GM19193 (cell line): ENCODE results near the gene CCDC197.

Experiments
- POLR2A ChIP-seq: IDR thresholded peaks from 4 replicates; pipeline ENCODE4 v1.6.1; 2011; ENCODE audit not compliant: insufficient read depth, insufficient read length; ENCODE audit errors: extremely low read depth

Gene CCDC197

GRCh38 chr14:93969082-93969828, 27.8 kb upstream of the CCDC197 start:
- peak; percentile 35 for TF ChIP-seq POLR2A

DNA sequence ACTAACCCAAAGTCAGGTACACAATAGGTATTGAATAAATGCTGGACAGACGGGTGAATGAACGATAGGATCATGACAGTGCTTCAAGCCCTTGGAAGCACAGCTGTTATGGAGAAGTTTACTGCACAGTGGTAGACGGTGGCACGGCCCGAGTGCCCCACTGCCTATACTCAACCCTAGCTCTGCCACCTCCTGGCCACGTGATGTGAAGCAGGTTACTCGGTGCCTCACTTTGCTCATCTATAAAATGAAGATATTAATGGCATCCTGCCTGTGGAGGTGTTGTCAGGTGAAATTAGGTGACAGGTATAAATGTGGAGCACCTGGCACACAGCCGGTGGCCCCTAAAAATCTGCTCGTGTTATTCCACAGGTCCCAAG, 26.5 kb upstream of the CCDC197 start:
- TF ChIP-seq POLR2A = no peak

DNA sequence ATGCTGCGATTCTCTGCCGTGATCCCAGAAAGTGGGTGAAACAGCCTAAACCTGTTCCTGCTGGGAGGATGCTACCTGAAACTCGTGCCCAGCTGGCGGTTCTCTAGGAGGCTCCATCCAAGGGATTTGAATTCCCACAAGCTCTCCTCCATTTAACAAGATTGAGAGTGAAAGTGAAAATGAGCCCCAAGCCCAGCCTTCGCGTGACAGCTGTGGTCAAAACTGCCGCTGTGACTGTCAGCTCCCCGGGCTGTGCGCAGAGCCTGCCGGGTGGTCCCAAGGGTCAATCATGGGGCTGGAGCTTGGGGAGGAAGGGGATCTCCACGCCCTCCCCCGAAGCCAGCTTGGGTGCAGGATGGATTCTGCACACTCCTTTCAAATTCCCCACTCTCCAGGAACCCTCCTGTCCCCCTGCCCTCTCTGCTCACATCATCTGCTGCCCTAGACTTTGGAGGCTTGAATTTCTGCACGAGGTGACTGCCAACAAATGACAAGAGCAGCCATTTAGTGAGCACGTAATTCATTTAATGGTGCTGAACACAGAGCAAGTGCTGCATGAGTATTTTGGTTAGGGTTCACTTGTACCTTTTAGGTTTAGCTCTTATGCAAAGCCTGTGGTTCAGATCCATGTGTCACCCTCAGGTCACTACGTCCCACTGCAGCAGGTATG, 26.0 kb upstream of the CCDC197 start:
- peak; percentile 35 for TF ChIP-seq POLR2A

DNA sequence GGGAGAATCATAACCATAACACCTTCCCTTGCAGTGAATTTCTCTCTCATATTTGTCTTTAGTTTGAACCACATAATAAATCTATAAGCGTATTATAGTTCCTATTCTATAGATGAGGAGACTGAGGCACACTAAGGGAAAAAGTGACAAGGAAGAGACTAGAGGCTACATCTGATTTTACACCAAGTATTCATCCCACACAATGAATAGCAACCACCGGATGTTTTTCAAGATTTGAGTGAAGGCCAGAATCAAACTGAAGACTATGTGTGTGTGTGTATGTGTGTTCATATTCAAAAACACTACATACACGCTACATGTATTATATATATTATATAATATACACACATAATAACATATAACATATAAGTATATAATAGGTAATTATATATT, 25.5 kb upstream of the CCDC197 start:
- no peak for TF ChIP-seq POLR2A

- TF ChIP-seq POLR2A = no peak
Observed at GRCh38 chr14:93972618-93973205, 24.4 kb upstream of the CCDC197 start.

- TF ChIP-seq POLR2A = no peak
Observed at GRCh38 chr14:93973607-93974006, 23.5 kb upstream of the CCDC197 start.

DNA sequence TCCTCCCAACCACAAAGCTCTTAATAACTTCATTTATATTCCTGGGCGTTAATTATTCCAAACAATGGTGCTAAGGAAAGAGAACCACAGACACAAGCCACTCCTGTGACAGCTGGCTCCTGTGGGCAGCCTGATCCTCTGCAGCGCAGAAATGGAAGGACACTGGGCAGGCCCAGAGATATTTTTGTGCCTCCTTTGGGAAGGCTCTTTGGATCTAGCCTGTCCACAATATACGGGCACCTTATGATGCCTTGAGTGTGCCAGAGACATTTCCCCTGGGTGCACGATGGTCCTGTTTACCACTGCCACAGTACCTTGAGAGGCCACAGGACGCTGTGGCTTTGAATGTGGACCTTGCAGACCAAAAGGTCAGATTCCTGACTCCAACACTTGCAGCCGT, 22.8 kb upstream of the CCDC197 start:
- TF ChIP-seq POLR2A = no peak

DNA sequence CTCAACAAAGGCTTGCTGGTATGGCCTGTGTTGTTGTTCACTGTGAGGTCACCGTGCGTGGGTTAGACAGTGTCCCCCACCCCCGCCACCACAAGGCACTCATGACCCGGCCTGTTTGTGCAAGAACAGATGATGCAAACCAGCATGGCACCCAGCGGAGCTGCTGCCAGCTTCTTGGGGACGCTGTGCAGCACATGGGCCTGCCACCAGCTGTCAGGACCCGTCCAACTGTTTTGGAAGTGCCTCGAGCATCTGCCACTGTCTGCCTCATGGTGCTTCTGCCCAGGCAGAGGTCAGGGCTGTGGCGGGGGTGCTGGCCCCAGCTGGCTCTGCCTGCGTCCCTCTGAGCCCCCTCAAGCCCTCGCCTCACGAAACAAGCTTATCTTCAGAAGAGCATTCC, 22.3 kb upstream of the CCDC197 start:
- TF ChIP-seq POLR2A = no peak

- no peak for TF ChIP-seq POLR2A
Observed at GRCh38 chr14:93975791-93976476, 21.2 kb upstream of the CCDC197 start.

DNA sequence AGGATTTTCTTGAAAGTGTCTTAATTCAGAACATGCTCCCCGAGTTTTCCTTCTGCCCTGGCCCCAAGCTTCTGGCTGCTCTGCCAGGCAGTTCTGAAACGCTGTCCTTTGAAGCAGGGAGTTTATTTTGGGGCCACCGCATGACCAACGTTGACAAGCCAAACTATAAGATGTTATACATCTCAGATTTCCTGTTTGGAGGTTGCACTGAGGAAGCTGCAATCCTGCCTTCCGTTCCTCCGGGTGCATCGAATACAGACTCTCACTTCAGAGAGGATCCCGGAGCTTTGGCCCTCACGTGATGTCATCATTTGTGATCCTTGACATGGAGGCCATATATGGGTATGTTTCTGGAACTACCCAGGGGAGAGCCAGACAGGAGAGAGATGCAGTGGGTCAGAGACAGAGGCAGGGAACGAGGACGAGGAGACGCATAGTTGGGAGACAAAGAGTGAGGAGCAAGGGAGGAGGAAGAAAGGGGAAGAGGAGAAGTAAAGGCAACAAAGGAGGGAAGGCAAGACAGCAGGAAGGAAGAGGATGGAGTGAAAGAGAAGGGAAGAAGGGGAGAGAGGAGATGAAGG, 20.5 kb upstream of the CCDC197 start, which contains the start of gene ASB2:
ASB2 (minus strand) TSS at position 94 of the 581 bp plus-strand sequence. CDS start 12,031 bp downstream, outside the sequence.
- TF ChIP-seq POLR2A = peak; percentile 31

DNA sequence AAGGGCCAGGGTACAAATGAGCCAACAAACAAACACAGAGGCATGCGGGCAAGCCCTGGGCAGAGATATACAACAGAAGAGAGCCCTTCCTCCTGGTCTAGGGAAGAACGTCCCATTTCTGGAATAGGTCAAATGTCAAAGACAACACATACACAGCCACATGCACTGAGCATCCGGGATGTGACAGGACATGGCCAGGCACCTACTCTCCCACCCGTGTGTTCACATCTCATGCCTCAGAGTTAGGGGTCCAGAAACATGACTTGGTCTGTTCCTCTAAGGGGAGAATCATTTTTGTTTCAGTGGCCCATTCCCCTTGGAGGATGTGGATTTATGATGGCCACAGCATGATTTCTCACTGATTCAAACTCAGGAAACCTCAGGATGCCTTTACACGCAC, 19.9 kb upstream of the CCDC197 start:
- no peak for TF ChIP-seq POLR2A

DNA sequence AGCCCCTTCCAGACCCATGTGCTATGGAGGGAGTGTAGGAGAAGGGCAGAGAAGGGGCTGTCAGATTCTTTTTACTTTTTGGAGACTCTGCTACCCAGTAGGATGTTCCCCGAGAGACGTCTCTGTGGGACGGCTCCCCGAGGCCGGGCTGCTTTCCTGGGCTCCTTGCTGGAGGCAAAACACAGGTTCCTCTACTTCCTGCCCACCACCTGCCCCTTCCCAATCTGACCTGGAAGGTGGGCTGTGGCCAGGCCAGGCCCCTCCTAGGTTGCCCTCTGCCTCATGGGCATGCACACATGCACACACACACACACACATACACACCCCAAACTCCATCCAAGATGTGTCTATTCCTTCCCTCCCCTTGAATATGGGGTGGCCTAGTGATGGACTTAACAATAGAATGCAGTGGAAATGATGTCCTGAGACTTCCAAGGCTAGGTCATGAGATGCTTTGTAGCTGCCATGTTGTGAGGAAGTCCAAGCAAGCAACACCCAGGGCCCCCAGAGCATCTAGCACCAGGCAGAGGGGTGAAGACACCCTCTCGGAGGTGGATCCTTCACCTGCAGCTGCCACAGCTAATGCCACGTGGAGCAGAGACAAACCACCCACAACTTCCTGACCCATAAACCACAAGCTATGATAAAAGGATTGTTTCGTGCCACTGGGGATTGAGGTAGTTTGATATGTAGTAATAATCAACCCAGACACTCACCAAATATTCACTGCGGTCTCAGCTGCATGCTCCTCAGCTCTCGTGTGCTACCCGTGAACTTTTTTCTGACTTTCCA, 19.1 kb upstream of the CCDC197 start:
- no peak for TF ChIP-seq POLR2A

DNA sequence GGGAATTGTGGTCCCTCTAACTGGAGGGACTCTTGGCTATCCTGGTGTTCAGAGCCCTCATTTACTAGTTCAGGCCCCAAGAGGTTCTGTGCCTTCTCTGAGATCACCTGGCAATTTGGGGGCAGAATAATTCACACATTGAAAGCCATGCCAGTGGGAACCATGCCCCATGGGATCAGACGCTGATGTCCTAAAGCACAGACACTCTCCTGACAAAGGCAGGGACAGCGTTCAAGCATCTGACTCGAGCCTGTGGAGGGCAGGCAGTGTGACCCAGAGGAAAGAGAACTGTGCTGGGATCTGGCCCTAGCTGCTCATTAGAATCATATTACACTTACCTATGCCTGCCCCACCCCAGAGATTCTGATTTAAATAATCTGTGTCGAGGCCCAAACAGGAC, 18.4 kb upstream of the CCDC197 start:
- TF ChIP-seq POLR2A = no peak
